Hepatocyte (in vitro differentiated cells): ENCODE data around the gene TSPAN31. TPM values are rescaled to one million over a fixed set of nuclear protein-coding genes. Genes with fewer than 3 reads are reported as not detected.

ENCODE experiments used
- DNase-seq: peaks from one replicate; pipeline ENCODE4 v3.0.0-alpha.2; 2016; ENCODE audit warnings: low spot score
- H2AFZ ChIP-seq: fragments of 200-600 bp; sonication (generic); 2 replicates; pipeline ENCODE4 v1.6.0; 2016; ENCODE audit warnings: antibody characterized with exemption, mild to moderate bottlenecking
- H3K27ac ChIP-seq: fragments of 200-600 bp; sonication (generic); 2 replicates; pipeline ENCODE4 v1.5.1; 2016; ENCODE audit warnings: mild to moderate bottlenecking
- H3K27me3 ChIP-seq: fragments of 200-600 bp; sonication (generic); 2 replicates; pipeline ENCODE4 v1.6.1; 2016
- H3K36me3 ChIP-seq: fragments of 200-600 bp; sonication (generic); replicated peaks from 2 replicates; pipeline ENCODE4 v1.5.1; 2016; ENCODE audit warnings: low read depth; ENCODE audit not compliant: insufficient read depth
- H3K4me1 ChIP-seq: fragments of 200-600 bp; sonication (generic); 2 replicates; pipeline ENCODE4 v1.5.1; 2016; ENCODE audit warnings: mild to moderate bottlenecking, moderate library complexity; ENCODE audit not compliant: insufficient read depth
- H3K4me2 ChIP-seq: fragments of 200-600 bp; sonication (generic); 2 replicates; pipeline ENCODE4 v1.6.0; 2016
- H3K4me3 ChIP-seq: fragments of 200-600 bp; sonication (generic); 2 replicates; pipeline ENCODE4 v1.5.1; 2016; ENCODE audit warnings: mild to moderate bottlenecking
- H3K79me2 ChIP-seq: fragments of 200-600 bp; sonication (generic); 2 replicates; pipeline ENCODE4 v1.6.0; 2017; ENCODE audit warnings: mild to moderate bottlenecking
- H3K9me2 ChIP-seq: fragments of 200-600 bp; sonication (generic); replicated peaks from 2 replicates; pipeline ENCODE4 v1.6.0; 2017; ENCODE audit warnings: mild to moderate bottlenecking; ENCODE audit not compliant: insufficient read depth
- H3K9me3 ChIP-seq: fragments of 200-600 bp; sonication (generic); 2 replicates; pipeline ENCODE4 v1.5.1; 2016; ENCODE audit warnings: low read depth, mild to moderate bottlenecking
- H4K20me1 ChIP-seq: fragments of 200-600 bp; sonication (generic); 2 replicates; pipeline ENCODE4 v1.6.0; 2016; ENCODE audit warnings: mild to moderate bottlenecking; ENCODE audit not compliant: insufficient read depth, poor library complexity, severe bottlenecking
- CTCF ChIP-seq: fragments of 200-600 bp; sonication (generic); IDR thresholded peaks from 2 replicates; pipeline ENCODE4 v1.5.1; 2016; ENCODE audit warnings: antibody characterized with exemption, mild to moderate bottlenecking; ENCODE audit not compliant: poor library complexity
- EZH2 ChIP-seq: fragments of 200-600 bp; sonication (generic); IDR thresholded peaks from 2 replicates; pipeline ENCODE4 v1.6.1; 2016; ENCODE audit warnings: antibody characterized with exemption, mild to moderate bottlenecking, borderline replicate concordance
- EZH2phosphoT487 ChIP-seq: fragments of 200-600 bp; sonication (generic); IDR thresholded peaks from one replicate; pipeline ENCODE4 v1.6.1; 2018; ENCODE audit warnings: antibody characterized with exemption, mild to moderate bottlenecking, low read depth, moderate library complexity; ENCODE audit not compliant: unreplicated experiment, severe bottlenecking
- WGBS: methylation state at CpG from one replicate; pipeline ENCODE4 v1.1.6; 2016; ENCODE audit warnings: low lambda C conversion rate; ENCODE audit errors: missing lambda C conversion rate; 5-methylcytosine and 5-hydroxymethylcytosine counted together
- microRNA-seq: library from miRNA; unstranded; fragments of <30 nt; microRNA quantifications from one replicate; pipeline ENCODE4, GENCODE V29; 2017
- polyA plus RNA-seq: library from polyadenylated mRNA; unstranded; fragments of >200 nt; fragmentation: Nextera tagmentation; extraction: Ambion mirVana; gene quantifications from 2 replicates; pipeline ENCODE4 v1.2.1, GENCODE V29; 2016
- total RNA-seq: library from RNA; depleted of rRNA; stranded (reverse); fragments of >200 nt; gene quantifications from 2 replicates; pipeline ENCODE4 v1.2.3, GENCODE V29; 2014

TSPAN31 gene
- total and polyA plus RNA-seq, 2 experiments from 2014 or later = 69.2 to 81.3 TPM

- Histone ChIP-seq H4K20me1 (no peaks in the 10 kb centered on the region), H2AFZ (no peak overlapping the region), H3K4me1 (no peaks in the 10 kb centered on the region), H3K79me2 (no peaks in the 10 kb centered on the region), H3K4me3 (no peak overlapping the region), H3K9me2 (no peaks in the 10 kb centered on the region), H3K27ac (no peak overlapping the region), H3K36me3 (no peaks in the 10 kb centered on the region), H3K27me3 (no peaks in the 10 kb centered on the region), H3K9me3 (no peaks in the 10 kb centered on the region), H3K4me2 (no peak overlapping the region)
- DNase-seq = no peak
- 97% methylated on average over 1 of the region's 1 CpG for WGBS
- TF ChIP-seq EZH2 = no peak
- no peak for TF ChIP-seq EZH2phosphoT487
- no peak for TF ChIP-seq CTCF
Observed at GRCh38 chr12:57796996-57797395, 52.2 kb downstream of the TSPAN31 start.

GRCh38 chr12:57797933-57798332 lies 53.1 kb downstream of the TSPAN31 start:
- Histone ChIP-seq H2AFZ (no peak overlapping the region), H3K36me3 (no peaks in the 10 kb centered on the region), H3K9me2 (no peaks in the 10 kb centered on the region), H3K27me3 (no peaks in the 10 kb centered on the region), H3K27ac (no peak overlapping the region), H3K79me2 (no peaks in the 10 kb centered on the region), H3K4me1 (no peaks in the 10 kb centered on the region), H3K4me3 (no peak overlapping the region), H3K9me3 (no peaks in the 10 kb centered on the region), H3K4me2 (no peak overlapping the region), H4K20me1 (no peaks in the 10 kb centered on the region)
- WGBS = 93% methylated on average over 1 of the region's 1 CpG
- DNase-seq = no peak
- TF ChIP-seq CTCF (no peak), EZH2phosphoT487 (no peak), EZH2 (no peak)

Small RNA genes lying within 50 kb of the gene (microRNA-seq; reads per million reads assigned to microRNA genes)
- 1.3 reads per million for gene MIR6759

Other genes starting within 250 kb of the TSPAN31 start
- 92.7 and 105 TPM in 2 replicates for gene DDIT3, start 224.5 kb upstream of the TSPAN31 start, total RNA-seq
- gene DDIT3, start 224.5 kb upstream of the TSPAN31 start, polyA plus RNA-seq = 133 and 145 TPM in 2 replicates
- 6.6 and 7.0 TPM in 2 replicates for gene MBD6, start 222.2 kb upstream of the TSPAN31 start, total RNA-seq
- gene MBD6, start 222.2 kb upstream of the TSPAN31 start, polyA plus RNA-seq = 35.2 and 39.8 TPM in 2 replicates
- gene DCTN2, start 197.8 kb upstream of the TSPAN31 start, total RNA-seq = 122 and 124 TPM in 2 replicates
- gene DCTN2, start 197.8 kb upstream of the TSPAN31 start, polyA plus RNA-seq = 110 and 112 TPM in 2 replicates
- gene KIF5A, start 195.0 kb upstream of the TSPAN31 start, total RNA-seq = 0.03 and 0.16 TPM in 2 replicates
- 0.18 TPM in 2 replicates for gene KIF5A, start 195.0 kb upstream of the TSPAN31 start, polyA plus RNA-seq
- gene PIP4K2C, start 153.8 kb upstream of the TSPAN31 start, total RNA-seq = 30.0 and 41.6 TPM in 2 replicates
- 32.3 and 34.2 TPM in 2 replicates for gene PIP4K2C, start 153.8 kb upstream of the TSPAN31 start, polyA plus RNA-seq
- 17.7 and 19.9 TPM in 2 replicates for gene DTX3, start 140.2 kb upstream of the TSPAN31 start, total RNA-seq
- 31.2 and 42.9 TPM in 2 replicates for gene DTX3, start 140.2 kb upstream of the TSPAN31 start, polyA plus RNA-seq
- 9.0 and 12.6 TPM in 2 replicates for gene ARHGEF25, start 133.6 kb upstream of the TSPAN31 start, total RNA-seq
- 0.29 and 1.3 TPM in 2 replicates for gene ARHGEF25, start 133.6 kb upstream of the TSPAN31 start, polyA plus RNA-seq
- 0.24 and 0.97 TPM in 2 replicates for gene B4GALNT1, start 111.8 kb upstream of the TSPAN31 start, total RNA-seq
- 0.97 and 1.2 TPM in 2 replicates for gene B4GALNT1, start 111.8 kb upstream of the TSPAN31 start, polyA plus RNA-seq
- 303 and 366 TPM in 2 replicates for gene OS9, start 50.9 kb upstream of the TSPAN31 start, total RNA-seq
- 243 and 250 TPM in 2 replicates for gene OS9, start 50.9 kb upstream of the TSPAN31 start, polyA plus RNA-seq
- 0.33 and 0.76 TPM in 2 replicates for gene AGAP2, start 6.3 kb upstream of the TSPAN31 start, total RNA-seq
- 0.04 TPM in 2 replicates for gene AGAP2, start 6.3 kb upstream of the TSPAN31 start, polyA plus RNA-seq
- gene CDK4, start 7.3 kb downstream of the TSPAN31 start, total RNA-seq = 306 and 339 TPM in 2 replicates
- gene CDK4, start 7.3 kb downstream of the TSPAN31 start, polyA plus RNA-seq = 308 and 315 TPM in 2 replicates
- 14.6 and 16.9 TPM in 2 replicates for gene MARCHF9, start 10.1 kb downstream of the TSPAN31 start, total RNA-seq
- 13.6 and 14.8 TPM in 2 replicates for gene MARCHF9, start 10.1 kb downstream of the TSPAN31 start, polyA plus RNA-seq
- 0.23 and 2.9 TPM in 2 replicates for gene CYP27B1, start 22.0 kb downstream of the TSPAN31 start, total RNA-seq
- gene CYP27B1, start 22.0 kb downstream of the TSPAN31 start, polyA plus RNA-seq = 0.89 and 2.3 TPM in 2 replicates
- 8.6 and 8.8 TPM in 2 replicates for gene METTL1, start 27.1 kb downstream of the TSPAN31 start, total RNA-seq
- gene METTL1, start 27.1 kb downstream of the TSPAN31 start, polyA plus RNA-seq = 26.1 and 31.1 TPM in 2 replicates
- 5.5 and 7.6 TPM in 2 replicates for gene EEF1AKMT3, start 27.6 kb downstream of the TSPAN31 start, total RNA-seq
- 4.5 and 10.3 TPM in 2 replicates for gene EEF1AKMT3, start 27.6 kb downstream of the TSPAN31 start, polyA plus RNA-seq
- gene TSFM, start 37.7 kb downstream of the TSPAN31 start, total RNA-seq = 15.7 and 25.9 TPM in 2 replicates
- gene TSFM, start 37.7 kb downstream of the TSPAN31 start, polyA plus RNA-seq = 38.9 and 46.8 TPM in 2 replicates
- 1.0 and 2.4 TPM in 2 replicates for gene AVIL, start 73.7 kb downstream of the TSPAN31 start, total RNA-seq
- 0.93 and 1.3 TPM in 2 replicates for gene AVIL, start 73.7 kb downstream of the TSPAN31 start, polyA plus RNA-seq
- 96.8 and 107 TPM in 2 replicates for gene CTDSP2, start 101.7 kb downstream of the TSPAN31 start, total RNA-seq
- gene CTDSP2, start 101.7 kb downstream of the TSPAN31 start, polyA plus RNA-seq = 59.3 and 75.9 TPM in 2 replicates
- gene ATP23, start 196.5 kb downstream of the TSPAN31 start, total RNA-seq = 6.8 and 13.7 TPM in 2 replicates
- gene ATP23, start 196.5 kb downstream of the TSPAN31 start, polyA plus RNA-seq = 6.3 and 9.1 TPM in 2 replicates